Adrenal gland (tissue), 12 donors: ENCODE measurements around the gene SEMA3A. TPM values are rescaled to one million over a fixed set of nuclear protein-coding genes. Genes with fewer than 3 reads are reported as not detected.

ENCODE experiments used
- DNase-seq, 7 donors: peaks; one replicate each; pipeline ENCODE4 v3.0.0-alpha.2; 2019 to 2020
- H3K27ac ChIP-seq, 5 donors: fragments of 200-600 bp; sonication (generic) in 4 of 5; 1 replicate in 3 of 5; 2 replicates in 2 of 5; pipeline versions ENCODE4 v1.5.1 to v1.8.0; 2016 to 2020; ENCODE audit warnings: mild to moderate bottlenecking in 1 of 5
- H3K27me3 ChIP-seq: fragments of 200-600 bp; 2 replicates; pipeline ENCODE4 v1.8.0; 2021
- H3K36me3 ChIP-seq, 2 donors: fragments of 200-600 bp; replicated peaks in 1 of 2; 1 replicate in 1 of 2; 2 replicates in 1 of 2; pipeline versions ENCODE4 v1.5.1 to v1.8.0; 2018 to 2022
- H3K4me1 ChIP-seq, 2 donors: fragments of 200-600 bp; replicated peaks in 1 of 2; 1 replicate in 1 of 2; 2 replicates in 1 of 2; pipeline versions ENCODE4 v1.5.1 to v1.8.0; 2018 to 2021
- H3K4me3 ChIP-seq, 4 donors: fragments of 200-600 bp; sonication (generic) in 3 of 4; one replicate each; pipeline ENCODE4 v1.5.1; 2016 to 2018
- H3K9me3 ChIP-seq, 3 donors: fragments of 200-600 bp; sonication (generic) in 1 of 3; replicated peaks in 1 of 3; 1 replicate in 2 of 3; 2 replicates in 1 of 3; pipeline versions ENCODE4 v1.5.1 to v1.8.0; 2016 to 2021
- POLR2A ChIP-seq, 2 donors: fragments of 450-650 bp; IDR thresholded peaks; one replicate each; pipeline ENCODE4 v1.6.1; 2017; ENCODE audit warnings: antibody characterized with exemption in 2 of 2, mild to moderate bottlenecking in 2 of 2, moderate library complexity in 1 of 2
- WGBS, 4 donors: extraction: QIAGEN DNeasy Blood & Tissue Kit in 2 of 4; methylation state at CpG; one replicate each; pipeline versions ENCODE4 v1.1.5 to v1.1.7; 2013 to 2017; 5-methylcytosine and 5-hydroxymethylcytosine counted together
- intact Hi-C, 2 donors: fragments of 100-400 bp; cut with DNase I; formaldehyde crosslinking; loops; one replicate each; pipeline versions ENCODE4 v1.14.1 to v1.15.0; 2022 to 2023
- polyA plus RNA-seq, 3 donors: library from polyadenylated mRNA; stranded (reverse); fragments of 200-250 nt in 2 of 3; fragments of 350-450 nt in 1 of 3; fragmentation: Illumina TruSeq in 1 of 3; extraction: RNeasy Lipid Tissue Mini Kit (QIAGEN cat#74804) in 1 of 3; gene quantifications; one replicate each; pipeline ENCODE4 v1.2.3, GENCODE V29; 2013 to 2014
- total RNA-seq, 9 donors: library from RNA; depleted of rRNA in 4 of 9; stranded (reverse); fragments of >200 nt in 4 of 9; fragments of 120-200 nt in 1 of 9; fragmentation: NEBNext Ultra II Directional in 1 of 9; extraction: Animal tissue kit (Norgen Biotek cat#: 25700) in 1 of 9; gene quantifications; one replicate each; pipeline versions ENCODE4 v1.1.0 to v1.2.4, GENCODE V29; 2013 to 2023
- TF ChIP-seq, protein P1 (sequence below), 6 experiments: fragments of 450-650 bp in 4 of 6; fragments of 200-600 bp in 2 of 6; sonication (generic) in 1 of 6; IDR thresholded peaks; 1 replicate in 5 of 6; 2 replicates in 1 of 6; pipeline versions ENCODE4 v1.5.1 to v1.8.0; 2016 to 2021; ENCODE audit warnings: antibody characterized with exemption in 6 of 6, mild to moderate bottlenecking in 2 of 6, moderate library complexity in 1 of 6
- donor health status: healthy with polysubstance abuse.
- donor health status: Bipolar disorder and iron deficiency.
- donor health status: DM: yes; HTN: yes; CAD: no.
- donor health status: DM: no; HTN: no; CAD: no.
- donor health status: DM: no; HTN: no; CAD: no.
- donor health status: DM: yes; HTN: yes; CAD: no.

The SEMA3A gene
- total and polyA plus RNA-seq, 12 donors = 0.24 to 17.5 (median 1.2) TPM

DNA sequence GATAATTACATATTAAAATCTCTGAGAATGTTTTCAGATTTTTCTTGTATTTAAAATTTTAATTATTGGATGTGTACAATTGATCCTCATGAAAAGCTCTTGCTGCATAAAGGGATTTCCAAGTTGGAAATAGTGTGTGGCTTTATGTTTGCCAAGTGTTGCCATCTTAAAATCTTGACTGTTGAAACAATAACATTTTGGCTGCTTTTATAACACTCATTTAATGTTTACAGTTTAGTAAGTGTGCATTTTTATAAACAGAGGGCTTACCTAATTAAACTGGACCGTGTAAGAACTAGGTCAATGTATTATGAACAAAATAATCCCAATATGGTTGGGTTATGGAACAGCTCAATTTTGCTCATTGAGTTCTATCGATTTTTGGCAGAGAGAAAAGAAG is 23.9 kb downstream of the SEMA3A start:
- Histone ChIP-seq H3K4me3 (no peak overlapping the region), H3K27ac (no peak overlapping the region), H3K9me3 (peaks cover 0 to 6% (median 0%) of the 10 kb centered on the region in 3 donors), H3K4me1 (no peaks in the 10 kb centered on the region), H3K27me3 (no peaks in the 10 kb centered on the region), H3K36me3 (no peaks in the 10 kb centered on the region)
- no peak for DNase-seq
- intact Hi-C loops = no loop called here
- no peak for TF ChIP-seq POLR2A (IDR thresholded peaks at IDR 0.05)
- TF ChIP-seq, protein P1, sequence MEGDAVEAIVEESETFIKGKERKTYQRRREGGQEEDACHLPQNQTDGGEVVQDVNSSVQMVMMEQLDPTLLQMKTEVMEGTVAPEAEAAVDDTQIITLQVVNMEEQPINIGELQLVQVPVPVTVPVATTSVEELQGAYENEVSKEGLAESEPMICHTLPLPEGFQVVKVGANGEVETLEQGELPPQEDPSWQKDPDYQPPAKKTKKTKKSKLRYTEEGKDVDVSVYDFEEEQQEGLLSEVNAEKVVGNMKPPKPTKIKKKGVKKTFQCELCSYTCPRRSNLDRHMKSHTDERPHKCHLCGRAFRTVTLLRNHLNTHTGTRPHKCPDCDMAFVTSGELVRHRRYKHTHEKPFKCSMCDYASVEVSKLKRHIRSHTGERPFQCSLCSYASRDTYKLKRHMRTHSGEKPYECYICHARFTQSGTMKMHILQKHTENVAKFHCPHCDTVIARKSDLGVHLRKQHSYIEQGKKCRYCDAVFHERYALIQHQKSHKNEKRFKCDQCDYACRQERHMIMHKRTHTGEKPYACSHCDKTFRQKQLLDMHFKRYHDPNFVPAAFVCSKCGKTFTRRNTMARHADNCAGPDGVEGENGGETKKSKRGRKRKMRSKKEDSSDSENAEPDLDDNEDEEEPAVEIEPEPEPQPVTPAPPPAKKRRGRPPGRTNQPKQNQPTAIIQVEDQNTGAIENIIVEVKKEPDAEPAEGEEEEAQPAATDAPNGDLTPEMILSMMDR (IDR thresholded peaks at IDR 0.05) = no peak
- 65 to 88% (median 75%) methylated on average over 2 of the region's 2 CpGs for WGBS, 4 donors

DNA sequence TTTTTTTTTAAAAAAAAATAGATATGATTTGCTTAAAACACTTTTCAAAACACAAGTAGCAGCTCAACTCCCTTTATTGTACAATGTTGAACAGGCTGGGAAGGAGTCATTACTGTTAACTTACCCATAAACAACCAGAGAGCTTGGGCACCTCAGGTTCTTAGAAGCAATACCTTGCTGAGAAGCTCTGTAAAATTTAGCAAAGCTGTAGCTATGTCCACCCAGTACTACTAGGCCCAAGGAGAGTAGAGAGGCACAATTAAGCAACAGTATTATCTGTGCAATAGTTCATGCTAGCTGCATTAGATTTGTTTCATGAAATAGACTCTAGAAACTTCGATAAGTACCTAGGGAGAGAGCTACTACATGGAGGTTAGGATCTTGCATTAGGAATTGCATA is 32.0 kb downstream of the SEMA3A start:
- Histone ChIP-seq H3K27ac (no peak overlapping the region), H3K4me3 (no peak overlapping the region), H3K36me3 (no peaks in the 10 kb centered on the region), H3K4me1 (no peaks in the 10 kb centered on the region), H3K27me3 (no peaks in the 10 kb centered on the region), H3K9me3 (no peaks in the 10 kb centered on the region)
- TF ChIP-seq, protein P1 (IDR thresholded peaks at IDR 0.05) = no peak
- no peak for TF ChIP-seq POLR2A (IDR thresholded peaks at IDR 0.05)
- WGBS, 4 donors = 71 to 78% (median 75%) methylated on average over 1 of the region's 1 CpG
- intact Hi-C loops = no loop called here
- DNase-seq = no peak

DNA sequence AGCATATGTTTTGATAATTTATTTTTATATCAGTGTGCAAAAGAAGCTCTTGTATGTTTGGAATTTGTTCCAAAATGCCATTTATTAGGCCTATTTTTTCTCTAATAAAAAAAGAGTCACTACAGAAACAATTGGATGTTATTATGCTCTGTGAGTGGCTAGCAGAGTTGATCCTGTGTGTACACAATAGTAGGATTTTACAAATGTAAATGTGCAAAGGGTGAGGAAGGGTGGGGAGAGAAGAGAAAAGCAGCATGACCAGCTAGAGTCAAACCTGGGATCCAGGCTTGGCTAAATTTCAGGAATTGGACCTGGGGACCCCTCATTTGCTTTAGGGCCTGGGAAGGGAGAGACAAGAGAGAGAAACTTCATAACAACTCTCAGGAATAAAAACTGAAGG is 32.5 kb downstream of the SEMA3A start:
- no peak overlapping the region for H3K27ac ChIP-seq

DNA sequence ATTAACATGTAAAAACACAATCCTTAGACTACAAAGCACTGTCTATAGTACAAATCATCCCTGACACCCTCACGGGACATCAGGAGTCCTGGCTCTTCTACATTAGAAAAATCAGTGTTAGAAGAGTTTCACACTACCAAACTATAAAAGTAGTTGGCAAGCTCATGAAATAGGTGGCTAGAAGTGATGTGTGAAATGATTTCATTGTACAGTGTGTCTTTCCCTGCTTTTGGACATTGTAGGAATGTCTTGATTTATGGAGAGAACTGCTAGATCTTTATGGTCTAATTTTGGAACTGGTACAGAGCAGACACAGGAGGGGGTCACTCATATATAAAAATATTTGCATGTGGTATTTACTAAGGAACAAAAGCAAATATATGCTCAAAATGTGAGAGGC is 33.2 kb downstream of the SEMA3A start:
- Histone ChIP-seq H3K9me3 (no peaks in the 10 kb centered on the region), H3K27me3 (no peaks in the 10 kb centered on the region), H3K4me3 (no peak overlapping the region), H3K36me3 (no peaks in the 10 kb centered on the region), H3K4me1 (no peaks in the 10 kb centered on the region), H3K27ac (no peak overlapping the region)
- TF ChIP-seq POLR2A (IDR thresholded peaks at IDR 0.05) = no peak
- TF ChIP-seq, protein P1 (IDR thresholded peaks at IDR 0.05) = no peak
- no peak for DNase-seq
- WGBS, 4 donors = 78 to 95% (median 84%) methylated on average over 1 of the region's 1 CpG
- intact Hi-C loops = no loop called here

More for the DNA sequence above, 32.5 kb downstream of the SEMA3A start:
- no peaks in the 10 kb centered on the region for H3K4me1 ChIP-seq
- H3K4me3 ChIP-seq = no peak overlapping the region
- H3K36me3 ChIP-seq = no peaks in the 10 kb centered on the region
- no peak for TF ChIP-seq POLR2A (IDR thresholded peaks at IDR 0.05)
- TF ChIP-seq, protein P1 (IDR thresholded peaks at IDR 0.05) = no peak
- no peaks in the 10 kb centered on the region for H3K9me3 ChIP-seq
- no peaks in the 10 kb centered on the region for H3K27me3 ChIP-seq
- intact Hi-C loops = no loop called here
- DNase-seq = no peak
